ENCODE measurements around the gene CACNA2D4. TPM values are rescaled to one million over a fixed set of nuclear protein-coding genes. Genes with fewer than 3 reads are reported as not detected.

The CACNA2D4 gene
- total and polyA plus RNA-seq, 2 of the 13 experiments (the other 11 are each of a cell fraction or from before 2014, with no cell fraction given), result 14.2 to 136 TPM

DNA sequence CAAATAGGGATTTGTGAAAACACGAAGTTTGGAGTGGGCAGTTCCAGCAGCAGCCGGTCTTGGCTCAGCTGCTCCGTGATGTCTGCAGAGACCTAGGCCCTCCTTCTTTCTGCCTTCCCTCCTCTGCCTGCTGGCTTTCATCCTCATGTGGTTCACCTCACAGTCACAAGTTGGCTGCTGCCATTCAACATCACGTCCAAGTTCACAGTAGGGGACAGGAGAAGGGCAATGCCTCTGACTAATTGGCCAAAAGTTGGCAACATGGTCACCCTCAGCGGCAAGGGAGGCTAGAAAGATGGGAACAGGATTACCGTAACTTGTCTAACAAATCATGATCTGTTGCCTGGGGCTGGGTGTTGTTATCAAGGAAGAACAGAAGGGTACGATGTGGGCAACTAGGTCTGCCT lies 7.8 kb upstream of the CACNA2D4 start:
- H4K20me1 ChIP-seq (ENCODE audit: insufficient read depth, low read length), result no peaks in the 10 kb centered on the region
- peaks cover 3 to 42% of the 10 kb centered on the region in 2 experiments; a peak in 4 of 5 replicates for H3K27me3 ChIP-seq (ENCODE audit: control insufficient read depth in 1 of 2, insufficient read depth in 2 of 2, low read length in 2 of 2)
- in situ Hi-C loops (cut with HindIII; ENCODE audit: extremely low pct_ligation_motif_present, low pct_unique_long_range_greater_than_20kb), result no loop called here
- H3K9ac ChIP-seq (ENCODE audit: insufficient read depth, low read depth, low read length), result no peak overlapping the region
- intact Hi-C loops (cut with micrococcal nuclease; ENCODE audit: unreplicated experiment), result no loop called here
- ATAC-seq, result no peak
- H2AFZ ChIP-seq (ENCODE audit: low read length), result no peak overlapping the region
- no peak for DNase-seq (ENCODE audit: low spot score)
- no peak overlapping the region for H3K27ac ChIP-seq (ENCODE audit: extremely low read length, insufficient read depth, low read length)
- H3K36me3 ChIP-seq (replicated peaks in 1 of 2; ENCODE audit: control insufficient read depth in 1 of 2, insufficient read depth in 2 of 2, low read length in 2 of 2), result no peaks in the 10 kb centered on the region
- TF ChIP-seq PTBP1 (IDR thresholded peaks at IDR 0.05; ENCODE audit: low read depth, low read length, poor library complexity, severe bottlenecking), result no peak
- TF ChIP-seq, protein P1, sequence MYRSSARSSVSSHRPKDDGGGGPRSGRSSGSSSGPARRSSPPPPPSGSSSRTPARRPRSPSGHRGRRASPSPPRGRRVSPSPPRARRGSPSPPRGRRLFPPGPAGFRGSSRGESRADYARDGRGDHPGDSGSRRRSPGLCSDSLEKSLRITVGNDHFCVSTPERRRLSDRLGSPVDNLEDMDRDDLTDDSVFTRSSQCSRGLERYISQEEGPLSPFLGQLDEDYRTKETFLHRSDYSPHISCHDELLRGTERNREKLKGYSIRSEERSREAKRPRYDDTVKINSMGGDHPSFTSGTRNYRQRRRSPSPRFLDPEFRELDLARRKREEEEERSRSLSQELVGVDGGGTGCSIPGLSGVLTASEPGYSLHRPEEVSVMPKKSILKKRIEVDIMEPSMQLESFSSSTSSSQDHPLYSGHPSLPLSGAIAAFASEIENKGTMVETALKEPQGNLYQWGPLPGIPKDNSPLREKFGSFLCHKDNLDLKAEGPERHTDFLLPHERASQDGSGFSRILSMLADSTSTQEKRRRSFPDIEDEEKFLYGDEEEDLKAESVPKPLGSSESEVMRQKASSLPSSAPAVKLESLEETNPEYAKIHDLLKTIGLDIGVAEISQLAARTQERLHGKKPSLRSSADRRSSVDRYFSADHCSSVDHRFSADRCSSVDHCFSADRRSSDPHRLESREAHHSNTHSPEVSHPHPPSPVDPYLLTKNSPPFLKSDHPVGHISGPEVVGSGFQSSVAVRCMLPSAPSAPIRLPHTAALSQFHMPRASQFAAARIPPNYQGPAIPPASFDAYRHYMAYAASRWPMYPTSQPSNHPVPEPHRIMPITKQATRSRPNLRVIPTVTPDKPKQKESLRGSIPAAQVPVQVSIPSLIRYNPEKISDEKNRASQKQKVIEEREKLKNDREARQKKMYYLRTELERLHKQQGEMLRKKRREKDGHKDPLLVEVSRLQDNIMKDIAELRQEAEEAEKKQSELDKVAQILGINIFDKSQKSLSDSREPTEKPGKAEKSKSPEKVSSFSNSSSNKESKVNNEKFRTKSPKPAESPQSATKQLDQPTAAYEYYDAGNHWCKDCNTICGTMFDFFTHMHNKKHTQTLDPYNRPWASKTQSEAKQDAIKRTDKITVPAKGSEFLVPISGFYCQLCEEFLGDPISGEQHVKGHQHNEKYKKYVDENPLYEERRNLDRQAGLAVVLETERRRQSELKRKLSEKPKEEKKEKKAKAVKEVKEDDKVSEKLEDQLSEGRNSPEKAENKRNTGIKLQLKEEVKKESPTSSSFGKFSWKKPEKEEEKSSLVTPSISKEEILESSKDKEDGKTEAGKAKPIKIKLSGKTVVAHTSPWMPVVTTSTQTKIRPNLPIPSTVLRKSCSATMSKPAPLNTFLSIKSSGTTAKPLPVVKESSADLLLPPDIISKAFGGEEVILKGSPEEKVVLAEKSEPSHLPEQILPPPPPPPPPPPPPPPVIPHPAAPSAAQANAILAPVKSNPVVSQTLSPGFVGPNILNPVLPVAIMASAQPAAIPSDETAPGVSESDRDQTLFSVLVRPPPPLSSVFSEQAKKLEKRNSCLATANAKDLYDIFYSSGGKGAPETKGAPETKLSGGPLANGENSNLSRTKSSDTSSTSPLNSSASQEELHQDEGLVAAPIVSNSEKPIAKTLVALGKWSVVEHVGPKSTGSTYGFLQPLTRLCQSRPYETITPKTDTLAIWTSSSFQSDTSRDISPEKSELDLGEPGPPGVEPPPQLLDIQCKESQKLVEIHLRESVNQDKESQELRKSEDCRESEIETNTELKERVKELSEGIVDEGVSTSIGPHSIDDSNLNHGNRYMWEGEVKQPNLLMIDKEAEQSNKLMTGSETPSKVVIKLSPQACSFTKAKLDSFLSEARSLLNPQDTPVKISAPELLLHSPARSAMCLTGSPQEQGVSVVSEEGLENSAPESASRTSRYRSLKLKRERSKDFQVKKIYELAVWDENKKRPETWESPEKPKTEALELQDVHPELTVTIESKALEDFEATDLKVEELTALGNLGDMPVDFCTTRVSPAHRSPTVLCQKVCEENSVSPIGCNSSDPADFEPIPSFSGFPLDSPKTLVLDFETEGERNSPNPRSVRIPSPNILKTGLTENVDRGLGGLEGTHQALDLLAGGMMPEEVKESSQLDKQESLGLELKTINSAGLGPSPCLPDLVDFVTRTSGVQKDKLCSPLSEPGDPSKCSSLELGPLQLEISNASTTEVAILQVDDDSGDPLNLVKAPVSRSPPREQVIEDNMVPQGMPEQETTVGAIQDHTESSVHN (CRISPR knock-in tag; IDR thresholded peaks at IDR 0.05), result no peak
- TF ChIP-seq, protein P2, sequence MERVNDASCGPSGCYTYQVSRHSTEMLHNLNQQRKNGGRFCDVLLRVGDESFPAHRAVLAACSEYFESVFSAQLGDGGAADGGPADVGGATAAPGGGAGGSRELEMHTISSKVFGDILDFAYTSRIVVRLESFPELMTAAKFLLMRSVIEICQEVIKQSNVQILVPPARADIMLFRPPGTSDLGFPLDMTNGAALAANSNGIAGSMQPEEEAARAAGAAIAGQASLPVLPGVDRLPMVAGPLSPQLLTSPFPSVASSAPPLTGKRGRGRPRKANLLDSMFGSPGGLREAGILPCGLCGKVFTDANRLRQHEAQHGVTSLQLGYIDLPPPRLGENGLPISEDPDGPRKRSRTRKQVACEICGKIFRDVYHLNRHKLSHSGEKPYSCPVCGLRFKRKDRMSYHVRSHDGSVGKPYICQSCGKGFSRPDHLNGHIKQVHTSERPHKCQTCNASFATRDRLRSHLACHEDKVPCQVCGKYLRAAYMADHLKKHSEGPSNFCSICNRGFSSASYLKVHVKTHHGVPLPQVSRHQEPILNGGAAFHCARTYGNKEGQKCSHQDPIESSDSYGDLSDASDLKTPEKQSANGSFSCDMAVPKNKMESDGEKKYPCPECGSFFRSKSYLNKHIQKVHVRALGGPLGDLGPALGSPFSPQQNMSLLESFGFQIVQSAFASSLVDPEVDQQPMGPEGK (CRISPR knock-in tag; IDR thresholded peaks at IDR 0.05), result no peak
- no peak for TF ChIP-seq SRSF9 (IDR thresholded peaks at IDR 0.05; ENCODE audit: borderline replicate concordance, insufficient read depth, low read depth, low read length, poor library complexity, severe bottlenecking)
- no peak for TF ChIP-seq SIN3A (IDR thresholded peaks at IDR 0.05; ENCODE audit: borderline replicate concordance, low read depth, low read length)
- TF ChIP-seq, protein P3, sequence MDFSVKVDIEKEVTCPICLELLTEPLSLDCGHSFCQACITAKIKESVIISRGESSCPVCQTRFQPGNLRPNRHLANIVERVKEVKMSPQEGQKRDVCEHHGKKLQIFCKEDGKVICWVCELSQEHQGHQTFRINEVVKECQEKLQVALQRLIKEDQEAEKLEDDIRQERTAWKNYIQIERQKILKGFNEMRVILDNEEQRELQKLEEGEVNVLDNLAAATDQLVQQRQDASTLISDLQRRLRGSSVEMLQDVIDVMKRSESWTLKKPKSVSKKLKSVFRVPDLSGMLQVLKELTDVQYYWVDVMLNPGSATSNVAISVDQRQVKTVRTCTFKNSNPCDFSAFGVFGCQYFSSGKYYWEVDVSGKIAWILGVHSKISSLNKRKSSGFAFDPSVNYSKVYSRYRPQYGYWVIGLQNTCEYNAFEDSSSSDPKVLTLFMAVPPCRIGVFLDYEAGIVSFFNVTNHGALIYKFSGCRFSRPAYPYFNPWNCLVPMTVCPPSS (IDR thresholded peaks at IDR 0.05), result no peak
- TF ChIP-seq, protein P4, sequence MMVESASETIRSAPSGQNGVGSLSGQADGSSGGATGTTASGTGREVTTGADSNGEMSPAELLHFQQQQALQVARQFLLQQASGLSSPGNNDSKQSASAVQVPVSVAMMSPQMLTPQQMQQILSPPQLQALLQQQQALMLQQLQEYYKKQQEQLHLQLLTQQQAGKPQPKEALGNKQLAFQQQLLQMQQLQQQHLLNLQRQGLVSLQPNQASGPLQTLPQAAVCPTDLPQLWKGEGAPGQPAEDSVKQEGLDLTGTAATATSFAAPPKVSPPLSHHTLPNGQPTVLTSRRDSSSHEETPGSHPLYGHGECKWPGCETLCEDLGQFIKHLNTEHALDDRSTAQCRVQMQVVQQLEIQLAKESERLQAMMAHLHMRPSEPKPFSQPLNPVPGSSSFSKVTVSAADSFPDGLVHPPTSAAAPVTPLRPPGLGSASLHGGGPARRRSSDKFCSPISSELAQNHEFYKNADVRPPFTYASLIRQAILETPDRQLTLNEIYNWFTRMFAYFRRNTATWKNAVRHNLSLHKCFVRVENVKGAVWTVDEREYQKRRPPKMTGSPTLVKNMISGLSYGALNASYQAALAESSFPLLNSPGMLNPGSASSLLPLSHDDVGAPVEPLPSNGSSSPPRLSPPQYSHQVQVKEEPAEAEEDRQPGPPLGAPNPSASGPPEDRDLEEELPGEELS (CRISPR knock-in tag; IDR thresholded peaks at IDR 0.05), result no peak
- TF ChIP-seq JUN (CRISPR knock-in tag; IDR thresholded peaks at IDR 0.05), result no peak
- H3K4me3 ChIP-seq (replicated peaks in 1 of 3; ENCODE audit: insufficient read depth in 1 of 3, low read depth in 2 of 3, low read length in 3 of 3), result no peak overlapping the region
- H3K9me3 ChIP-seq (ENCODE audit: low read length), result no peaks in the 10 kb centered on the region
- ChIA-PET CTCF (ENCODE audit: low intra/inter-chr PET ratio, low total read pairs) (no interaction called here), POLR2A (no interaction called here)
- no peak overlapping the region for H3K4me2 ChIP-seq (ENCODE audit: low read depth, low read length)
- no peak for FAIRE-seq
- no peaks in the 10 kb centered on the region; the same call in 1 of the 2 replicates for H3K4me1 ChIP-seq (ENCODE audit: insufficient read depth, low read length)
- BruUV-seq (replicated peaks), result no TSS peak
- 53% methylated on average over 6 of the region's 7 CpGs for WGBS (ENCODE audit: low lambda C conversion rate)
- H3K79me2 ChIP-seq (ENCODE audit: insufficient read depth, low read length), result no peaks in the 10 kb centered on the region
